ENCODE measurements around the gene COL24A1. TPM values are rescaled to one million over a fixed set of nuclear protein-coding genes. Genes with fewer than 3 reads are reported as not detected.

Gene COL24A1
- total RNA-seq, 1 donor from 2014 or later, result not detected

DNA sequence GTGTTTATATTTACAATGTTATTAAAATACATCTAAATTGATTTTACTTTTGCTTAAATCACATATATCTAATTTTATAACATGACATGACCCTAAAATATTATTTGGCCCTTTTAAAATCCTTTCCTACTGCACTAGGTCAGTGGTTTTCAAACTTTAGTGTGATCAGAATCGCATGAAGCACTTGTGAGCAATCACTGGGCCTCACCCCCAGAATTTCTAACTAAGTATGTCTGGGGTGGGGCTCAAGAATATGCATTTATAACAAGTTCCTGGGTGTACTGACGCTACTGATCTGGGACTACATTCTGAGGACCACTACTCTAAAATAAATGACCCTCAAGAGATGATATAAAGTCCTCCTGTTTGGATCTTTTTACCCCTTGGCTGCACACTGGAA lies 8.8 kb downstream of the COL24A1 start:
- intact Hi-C loops (cut with micrococcal nuclease), result no loop called here
- ChIA-PET POLR2A (no interaction called here), CTCF (interaction anchor here (0.6 kb wide), 1 partner anchor 161 kb away, joined by 3 read pairs; no protein-coding TSS in a partner anchor)
- Mint-ChIP-seq H3K9me3 (no peaks in the 10 kb centered on the region), H3K4me3 (no peak overlapping the region), H3K36me3 (ENCODE audit: low read depth) (no peaks in the 10 kb centered on the region), H3K27ac (no peak overlapping the region), H3K4me1 (no peaks in the 10 kb centered on the region), H3K27me3 (no peaks in the 10 kb centered on the region)
- ATAC-seq (ENCODE audit: low read depth) (no peak), DNase-seq (no peak)
- TF ChIP-seq, protein P1, sequence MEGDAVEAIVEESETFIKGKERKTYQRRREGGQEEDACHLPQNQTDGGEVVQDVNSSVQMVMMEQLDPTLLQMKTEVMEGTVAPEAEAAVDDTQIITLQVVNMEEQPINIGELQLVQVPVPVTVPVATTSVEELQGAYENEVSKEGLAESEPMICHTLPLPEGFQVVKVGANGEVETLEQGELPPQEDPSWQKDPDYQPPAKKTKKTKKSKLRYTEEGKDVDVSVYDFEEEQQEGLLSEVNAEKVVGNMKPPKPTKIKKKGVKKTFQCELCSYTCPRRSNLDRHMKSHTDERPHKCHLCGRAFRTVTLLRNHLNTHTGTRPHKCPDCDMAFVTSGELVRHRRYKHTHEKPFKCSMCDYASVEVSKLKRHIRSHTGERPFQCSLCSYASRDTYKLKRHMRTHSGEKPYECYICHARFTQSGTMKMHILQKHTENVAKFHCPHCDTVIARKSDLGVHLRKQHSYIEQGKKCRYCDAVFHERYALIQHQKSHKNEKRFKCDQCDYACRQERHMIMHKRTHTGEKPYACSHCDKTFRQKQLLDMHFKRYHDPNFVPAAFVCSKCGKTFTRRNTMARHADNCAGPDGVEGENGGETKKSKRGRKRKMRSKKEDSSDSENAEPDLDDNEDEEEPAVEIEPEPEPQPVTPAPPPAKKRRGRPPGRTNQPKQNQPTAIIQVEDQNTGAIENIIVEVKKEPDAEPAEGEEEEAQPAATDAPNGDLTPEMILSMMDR (IDR thresholded peaks at IDR 0.05), result no peak

GRCh38 chr1:86146566-86146965 lies 10.0 kb downstream of the COL24A1 start:
- no peak for ATAC-seq (ENCODE audit: low read depth)
- POLR2A ChIA-PET, result no interaction called here
- CTCF ChIA-PET, result no interaction called here
- H3K27ac Mint-ChIP-seq, result no peak overlapping the region
- no peaks in the 10 kb centered on the region for H3K27me3 Mint-ChIP-seq
- H3K4me3 Mint-ChIP-seq, result no peak overlapping the region
- H3K36me3 Mint-ChIP-seq (ENCODE audit: low read depth), result no peaks in the 10 kb centered on the region
- TF ChIP-seq, protein P1 (IDR thresholded peaks at IDR 0.05), result no peak
- intact Hi-C loops (cut with micrococcal nuclease), result no loop called here
- no peak for DNase-seq
- H3K9me3 Mint-ChIP-seq, result no peaks in the 10 kb centered on the region
- H3K4me1 Mint-ChIP-seq, result no peaks in the 10 kb centered on the region

GRCh38 chr1:86140281-86140880 lies 16.2 kb downstream of the COL24A1 start:
- TF ChIP-seq, protein P1 (IDR thresholded peaks at IDR 0.05), result no peak
- ChIA-PET POLR2A (no interaction called here), CTCF (no interaction called here)
- H3K9me3 Mint-ChIP-seq, result no peaks in the 10 kb centered on the region
- no peak overlapping the region for H3K4me3 Mint-ChIP-seq
- no peaks in the 10 kb centered on the region for H3K4me1 Mint-ChIP-seq
- intact Hi-C loops (cut with micrococcal nuclease), result no loop called here
- no peaks in the 10 kb centered on the region for H3K36me3 Mint-ChIP-seq (ENCODE audit: low read depth)
- DNase-seq, result no peak
- H3K27me3 Mint-ChIP-seq, result no peaks in the 10 kb centered on the region
- no peak overlapping the region for H3K27ac Mint-ChIP-seq
- ATAC-seq (ENCODE audit: low read depth), result no peak

- ChIA-PET CTCF (no interaction called here), POLR2A (no interaction called here)
These were observed 17.8 kb downstream of the COL24A1 start for GRCh38 chr1:86138746-86139145.

DNA sequence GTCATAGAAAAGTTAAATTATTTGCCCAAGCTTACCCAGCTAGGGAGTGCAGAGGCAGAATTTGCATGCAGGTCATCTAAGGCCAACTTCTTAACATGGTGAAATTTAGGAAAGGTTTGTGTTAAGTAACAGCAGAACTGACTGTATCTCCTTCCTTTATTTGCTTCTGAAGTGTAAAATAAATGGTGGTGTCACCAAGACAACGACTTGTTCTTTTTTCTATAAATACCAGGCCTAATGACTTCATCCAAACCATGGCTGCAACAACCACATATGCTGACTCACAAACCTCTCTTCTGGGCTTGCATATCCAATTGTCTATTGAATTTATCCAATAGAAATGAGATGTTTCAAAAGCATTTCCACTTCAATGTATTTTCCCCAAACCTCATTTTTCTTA lies 19.1 kb downstream of the COL24A1 start:
- Mint-ChIP-seq H3K4me3 (no peak overlapping the region), H3K9me3 (no peaks in the 10 kb centered on the region), H3K27ac (no peak overlapping the region), H3K4me1 (no peaks in the 10 kb centered on the region), H3K36me3 (ENCODE audit: low read depth) (no peaks in the 10 kb centered on the region), H3K27me3 (no peaks in the 10 kb centered on the region)
- DNase-seq (no peak), ATAC-seq (ENCODE audit: low read depth) (no peak)
- POLR2A ChIA-PET, result no interaction called here
- intact Hi-C loops (cut with micrococcal nuclease), result no loop called here
- CTCF ChIA-PET, result no interaction called here
- TF ChIP-seq, protein P1 (IDR thresholded peaks at IDR 0.05), result no peak

More at GRCh38 chr1:86138746-86139145, 17.8 kb downstream of the COL24A1 start:
- intact Hi-C loops (cut with micrococcal nuclease), result no loop called here
- H3K27ac Mint-ChIP-seq, result no peak overlapping the region
- no peak for ATAC-seq (ENCODE audit: low read depth)
- no peak overlapping the region for H3K4me3 Mint-ChIP-seq
- H3K36me3 Mint-ChIP-seq (ENCODE audit: low read depth), result no peaks in the 10 kb centered on the region
- TF ChIP-seq, protein P1 (IDR thresholded peaks at IDR 0.05), result no peak
- H3K4me1 Mint-ChIP-seq, result no peaks in the 10 kb centered on the region
- H3K9me3 Mint-ChIP-seq, result no peaks in the 10 kb centered on the region
- DNase-seq, result no peak
- no peaks in the 10 kb centered on the region for H3K27me3 Mint-ChIP-seq
